Measurements from ENCODE around the gene ACTA1.

The ACTA1 gene

DNA sequence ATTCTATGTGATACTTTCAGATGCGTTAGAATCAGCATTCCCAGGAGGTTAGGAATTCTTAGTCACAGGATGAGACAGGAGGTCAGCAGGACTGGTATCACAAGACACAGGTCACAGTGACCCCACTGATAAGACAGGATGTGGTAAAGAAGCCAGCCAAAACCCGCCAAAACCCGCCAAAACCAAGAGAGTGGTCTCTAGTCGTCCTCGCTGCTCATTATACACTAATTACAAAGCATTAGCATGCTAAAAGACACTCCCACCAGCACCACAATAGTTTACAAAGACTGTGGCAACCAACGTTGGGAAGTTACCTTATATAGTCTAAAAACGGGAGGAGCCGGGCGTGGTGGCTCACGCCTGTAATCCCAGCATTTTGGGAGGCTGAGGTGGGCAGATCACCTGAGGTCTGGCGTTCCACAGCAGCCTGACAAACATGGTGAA, 13.9 kb upstream of the ACTA1 start:
- H3K4me3 ChIP-seq (ENCODE audit: control insufficient read depth, low read depth, low read length), result no peak overlapping the region
- no peak for TF ChIP-seq CTCF (conservative IDR thresholded peaks at IDR 0.05; ENCODE audit: control insufficient read depth, insufficient read depth, low read depth, low read length)
- no peak for DNase-seq (ENCODE audit: low read depth)

GRCh38 chr1:229445828-229446227, 11.9 kb upstream of the ACTA1 start:
- no peak for DNase-seq (ENCODE audit: low read depth)
- H3K4me3 ChIP-seq (ENCODE audit: control insufficient read depth, low read depth, low read length), result no peak overlapping the region
- no peak for TF ChIP-seq CTCF (conservative IDR thresholded peaks at IDR 0.05; ENCODE audit: control insufficient read depth, insufficient read depth, low read depth, low read length)

- DNase-seq (ENCODE audit: low read depth), result peak; percentile 71
- no peak for TF ChIP-seq CTCF (conservative IDR thresholded peaks at IDR 0.05; ENCODE audit: control insufficient read depth, insufficient read depth, low read depth, low read length)
- no peak overlapping the region for H3K4me3 ChIP-seq (ENCODE audit: control insufficient read depth, low read depth, low read length)
Observed at GRCh38 chr1:229440851-229441537, 7.1 kb upstream of the ACTA1 start.

DNA sequence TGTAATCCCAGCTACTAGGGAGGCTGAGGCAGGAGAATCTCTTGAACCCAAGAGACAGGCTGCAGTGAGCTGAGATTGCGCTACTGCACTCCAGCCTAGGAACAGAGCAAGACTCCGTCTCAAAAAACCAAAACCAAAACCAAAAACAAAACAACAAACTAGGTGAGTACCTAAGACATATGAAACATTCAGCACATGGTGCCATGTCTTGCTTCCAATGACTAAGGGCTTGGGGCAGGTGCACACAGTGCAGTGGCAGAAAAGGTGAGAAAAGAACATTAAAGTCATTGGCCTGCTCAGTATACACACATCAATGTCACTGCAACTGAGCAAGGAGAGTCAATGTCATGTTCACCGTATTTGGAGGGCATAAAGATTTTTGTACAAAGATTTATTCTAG, 4.1 kb upstream of the ACTA1 start:
- no peak overlapping the region for H3K4me3 ChIP-seq (ENCODE audit: control insufficient read depth, low read depth, low read length)
- no peak for DNase-seq (ENCODE audit: low read depth)
- TF ChIP-seq CTCF (conservative IDR thresholded peaks at IDR 0.05; ENCODE audit: control insufficient read depth, insufficient read depth, low read depth, low read length), result no peak

DNA sequence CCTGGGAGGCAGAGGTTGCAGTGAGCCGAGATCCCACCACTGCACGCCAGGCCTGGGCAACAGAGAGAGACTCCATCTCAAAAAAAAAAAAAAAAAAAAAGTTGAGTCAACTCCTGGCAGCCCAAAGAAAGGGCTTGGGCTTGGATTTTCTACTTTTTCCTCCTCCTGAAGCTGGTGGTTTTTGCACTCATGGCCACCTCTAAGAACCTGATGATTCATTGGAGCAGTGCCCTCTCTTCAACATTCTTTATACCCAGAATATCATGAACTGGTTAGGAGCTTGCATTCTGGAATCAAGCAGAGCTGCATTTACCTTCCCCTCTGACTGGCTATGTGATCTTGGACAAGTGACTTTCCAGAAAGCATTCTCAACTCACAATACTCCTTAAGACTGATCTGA, 3.5 kb upstream of the ACTA1 start:
- TF ChIP-seq CTCF (conservative IDR thresholded peaks at IDR 0.05; ENCODE audit: control insufficient read depth, insufficient read depth, low read depth, low read length), result no peak
- DNase-seq (ENCODE audit: low read depth), result peak; percentile 32
- no peak overlapping the region for H3K4me3 ChIP-seq (ENCODE audit: control insufficient read depth, low read depth, low read length)

GRCh38 chr1:229436201-229436600, 2.3 kb upstream of the ACTA1 start:
- no peak for DNase-seq (ENCODE audit: low read depth)
- TF ChIP-seq CTCF (conservative IDR thresholded peaks at IDR 0.05; ENCODE audit: control insufficient read depth, insufficient read depth, low read depth, low read length), result no peak
- H3K4me3 ChIP-seq (ENCODE audit: control insufficient read depth, low read depth, low read length), result no peak overlapping the region

DNA sequence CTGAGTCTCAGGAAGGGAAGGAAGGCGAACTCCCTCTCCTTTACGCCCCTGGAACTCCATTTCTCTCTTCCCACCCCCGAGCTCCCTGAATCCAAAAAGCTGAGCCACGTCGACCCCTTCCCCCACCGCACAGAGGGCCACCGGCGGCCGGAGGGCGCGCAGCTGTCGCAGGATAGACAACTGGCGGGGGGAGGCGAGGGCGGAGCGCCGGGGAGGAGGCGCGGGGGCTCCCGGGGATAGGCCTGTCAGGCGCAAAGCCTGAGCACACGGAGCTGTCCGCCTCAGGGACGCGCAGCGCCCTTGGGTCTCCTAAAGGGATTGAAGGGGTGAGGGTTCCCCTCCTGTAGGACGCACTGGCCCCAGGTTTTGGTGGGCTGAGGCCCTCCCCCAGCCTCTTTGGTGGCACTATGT, 752 bp upstream of the ACTA1 start:
- no peak overlapping the region for H3K4me3 ChIP-seq (ENCODE audit: control insufficient read depth, low read depth, low read length)
- TF ChIP-seq CTCF (conservative IDR thresholded peaks at IDR 0.05; ENCODE audit: control insufficient read depth, insufficient read depth, low read depth, low read length), result no peak
- no peak for DNase-seq (ENCODE audit: low read depth)
